Measurements from ENCODE around the gene AMIGO3. TPM values are rescaled to one million over a fixed set of nuclear protein-coding genes. Genes with fewer than 3 reads are reported as not detected.

Gene AMIGO3
- polyA plus RNA-seq, 1 donor (not counting 4 experiments of a cell fraction or from before 2014, with no cell fraction given): 0.03 TPM

DNA sequence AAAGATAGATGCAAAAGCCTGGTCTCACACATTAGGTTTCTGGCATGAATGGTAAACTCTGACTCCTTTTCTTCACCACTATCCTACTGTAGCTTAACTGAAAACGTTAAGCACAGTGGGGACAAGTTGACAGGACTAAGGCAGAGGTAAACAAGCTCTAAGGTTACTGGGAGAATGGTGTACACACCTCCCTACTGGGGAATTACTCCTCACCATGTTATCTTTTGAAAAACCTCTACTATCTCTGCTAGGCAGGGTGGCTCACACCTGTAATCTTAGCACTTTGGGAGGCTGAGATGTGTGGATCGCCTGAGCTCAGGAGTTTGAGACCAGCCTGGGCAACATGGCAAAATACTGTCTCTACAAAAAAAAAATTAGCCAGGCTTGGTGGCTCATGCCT is 37.7 kb upstream of the AMIGO3 start:
- H3K4me2 ChIP-seq (ENCODE audit: control insufficient read depth, extremely low read depth, insufficient read depth, low read depth, low read length): no peak overlapping the region
- H3K27ac ChIP-seq (ENCODE audit: control insufficient read depth, insufficient read depth, low read length): no peak overlapping the region
- H3K36me3 ChIP-seq (ENCODE audit: control insufficient read depth in 2 of 2, extremely low read depth in 1 of 2, insufficient read depth in 2 of 2, low read length in 2 of 2): no peaks in the 10 kb centered on the region
- H2AFZ ChIP-seq (ENCODE audit: control insufficient read depth, low read length): no peak overlapping the region
- no peaks in the 10 kb centered on the region for H4K20me1 ChIP-seq (ENCODE audit: control insufficient read depth, extremely low read depth, insufficient read depth, low read length)
- no peaks in the 10 kb centered on the region for H3K9me1 ChIP-seq (ENCODE audit: control insufficient read depth, extremely low read depth, insufficient read depth, low read length)
- peaks cover 36% of the 10 kb centered on the region for H3K79me2 ChIP-seq (ENCODE audit: control insufficient read depth, insufficient read depth, low read length)
- FAIRE-seq (no peak), DNase-seq (ENCODE audit: low read depth, low spot score) (no peak)
- H3K4me3 ChIP-seq (ENCODE audit: control insufficient read depth in 2 of 3, extremely low read depth in 1 of 3, insufficient read depth in 2 of 3, low read depth in 1 of 3, low read length in 3 of 3): no peak overlapping the region
- H3K4me1 ChIP-seq (ENCODE audit: control insufficient read depth, extremely low read depth, insufficient read depth, low read length): no peaks in the 10 kb centered on the region
- H3K9me3 ChIP-seq (ENCODE audit: control insufficient read depth, low read depth, low read length): no peaks in the 10 kb centered on the region
- no peak overlapping the region for H3K9ac ChIP-seq (ENCODE audit: control insufficient read depth, extremely low read depth, insufficient read depth, low read length)
- no peaks in the 10 kb centered on the region for H3K27me3 ChIP-seq (ENCODE audit: control insufficient read depth, extremely low read depth, insufficient read depth, low read length)
- TF ChIP-seq EZH2 (IDR thresholded peaks at IDR 0.05; ENCODE audit: low read length): no peak
- TF ChIP-seq, protein P1, sequence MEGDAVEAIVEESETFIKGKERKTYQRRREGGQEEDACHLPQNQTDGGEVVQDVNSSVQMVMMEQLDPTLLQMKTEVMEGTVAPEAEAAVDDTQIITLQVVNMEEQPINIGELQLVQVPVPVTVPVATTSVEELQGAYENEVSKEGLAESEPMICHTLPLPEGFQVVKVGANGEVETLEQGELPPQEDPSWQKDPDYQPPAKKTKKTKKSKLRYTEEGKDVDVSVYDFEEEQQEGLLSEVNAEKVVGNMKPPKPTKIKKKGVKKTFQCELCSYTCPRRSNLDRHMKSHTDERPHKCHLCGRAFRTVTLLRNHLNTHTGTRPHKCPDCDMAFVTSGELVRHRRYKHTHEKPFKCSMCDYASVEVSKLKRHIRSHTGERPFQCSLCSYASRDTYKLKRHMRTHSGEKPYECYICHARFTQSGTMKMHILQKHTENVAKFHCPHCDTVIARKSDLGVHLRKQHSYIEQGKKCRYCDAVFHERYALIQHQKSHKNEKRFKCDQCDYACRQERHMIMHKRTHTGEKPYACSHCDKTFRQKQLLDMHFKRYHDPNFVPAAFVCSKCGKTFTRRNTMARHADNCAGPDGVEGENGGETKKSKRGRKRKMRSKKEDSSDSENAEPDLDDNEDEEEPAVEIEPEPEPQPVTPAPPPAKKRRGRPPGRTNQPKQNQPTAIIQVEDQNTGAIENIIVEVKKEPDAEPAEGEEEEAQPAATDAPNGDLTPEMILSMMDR (optimal IDR thresholded peaks at IDR 0.05 in 1 of 3, IDR thresholded peaks at IDR 0.05 in 1 of 3, conservative IDR thresholded peaks at IDR 0.05 in 1 of 3; ENCODE audit: extremely low read depth in 1 of 3, insufficient read depth in 2 of 3, low read length in 3 of 3): no peak
- dilution Hi-C loops (cut with MboI; ENCODE audit: extremely low pct_ligation_motif_present, low sequenced_read_pairs): no loop called here

- no peak overlapping the region for H3K4me3 ChIP-seq (ENCODE audit: control insufficient read depth in 2 of 3, extremely low read depth in 1 of 3, insufficient read depth in 2 of 3, low read depth in 1 of 3, low read length in 3 of 3)
- no peak overlapping the region for H3K4me2 ChIP-seq (ENCODE audit: control insufficient read depth, extremely low read depth, insufficient read depth, low read depth, low read length)
- no peaks in the 10 kb centered on the region for H3K36me3 ChIP-seq (ENCODE audit: control insufficient read depth in 2 of 2, extremely low read depth in 1 of 2, insufficient read depth in 2 of 2, low read length in 2 of 2)
- H3K4me1 ChIP-seq (ENCODE audit: control insufficient read depth, extremely low read depth, insufficient read depth, low read length): no peaks in the 10 kb centered on the region
- no peak overlapping the region for H3K27ac ChIP-seq (ENCODE audit: control insufficient read depth, insufficient read depth, low read length)
- TF ChIP-seq EZH2 (IDR thresholded peaks at IDR 0.05; ENCODE audit: low read length): no peak
- TF ChIP-seq, protein P1 (optimal IDR thresholded peaks at IDR 0.05 in 1 of 3, IDR thresholded peaks at IDR 0.05 in 1 of 3, conservative IDR thresholded peaks at IDR 0.05 in 1 of 3; ENCODE audit: extremely low read depth in 1 of 3, insufficient read depth in 2 of 3, low read length in 3 of 3): no peak
- dilution Hi-C loops (cut with MboI; ENCODE audit: extremely low pct_ligation_motif_present, low sequenced_read_pairs): no loop called here
- DNase-seq (ENCODE audit: low read depth, low spot score) (no peak), FAIRE-seq (no peak)
- no peaks in the 10 kb centered on the region for H3K9me1 ChIP-seq (ENCODE audit: control insufficient read depth, extremely low read depth, insufficient read depth, low read length)
- H3K79me2 ChIP-seq (ENCODE audit: control insufficient read depth, insufficient read depth, low read length): peaks cover 31% of the 10 kb centered on the region
- no peaks in the 10 kb centered on the region for H4K20me1 ChIP-seq (ENCODE audit: control insufficient read depth, extremely low read depth, insufficient read depth, low read length)
- no peaks in the 10 kb centered on the region for H3K9me3 ChIP-seq (ENCODE audit: control insufficient read depth, low read depth, low read length)
- no peak overlapping the region for H2AFZ ChIP-seq (ENCODE audit: control insufficient read depth, low read length)
- no peaks in the 10 kb centered on the region for H3K27me3 ChIP-seq (ENCODE audit: control insufficient read depth, extremely low read depth, insufficient read depth, low read length)
- no peak overlapping the region for H3K9ac ChIP-seq (ENCODE audit: control insufficient read depth, extremely low read depth, insufficient read depth, low read length)
These were observed 36.6 kb upstream of the AMIGO3 start for GRCh38 chr3:49756036-49756435.
